Measurements from ENCODE around the gene CYP4F22. TPM values are rescaled to one million over a fixed set of nuclear protein-coding genes. Genes with fewer than 3 reads are reported as not detected.

The CYP4F22 gene
- polyA plus RNA-seq, 1 experiment = not detected

GRCh38 chr19:15498156-15498858 is 10.0 kb upstream of the CYP4F22 start:
- no peak for DNase-seq (ENCODE audit: low read depth)
- H3K27me3 ChIP-seq (ENCODE audit: control insufficient read depth, insufficient read depth, low read length) = no peaks in the 10 kb centered on the region
- H3K4me3 ChIP-seq (ENCODE audit: low read depth, low read length) = no peak overlapping the region
- H3K36me3 ChIP-seq (ENCODE audit: control insufficient read depth, insufficient read depth, low read length) = no peaks in the 10 kb centered on the region
- no peak for TF ChIP-seq CTCF (IDR thresholded peaks at IDR 0.05; ENCODE audit: insufficient read depth, low read depth, low read length)
- ChIA-PET POLR2A (no interaction called here), CTCF (no interaction called here)

GRCh38 chr19:15498910-15499309 is 9.4 kb upstream of the CYP4F22 start:
- Histone ChIP-seq H3K36me3 (ENCODE audit: control insufficient read depth, insufficient read depth, low read length) (no peaks in the 10 kb centered on the region), H3K27me3 (ENCODE audit: control insufficient read depth, insufficient read depth, low read length) (no peaks in the 10 kb centered on the region), H3K4me3 (ENCODE audit: low read depth, low read length) (no peak overlapping the region)
- ChIA-PET POLR2A (no interaction called here), CTCF (no interaction called here)
- DNase-seq (ENCODE audit: low read depth) = no peak
- no peak for TF ChIP-seq CTCF (IDR thresholded peaks at IDR 0.05; ENCODE audit: insufficient read depth, low read depth, low read length)

DNA sequence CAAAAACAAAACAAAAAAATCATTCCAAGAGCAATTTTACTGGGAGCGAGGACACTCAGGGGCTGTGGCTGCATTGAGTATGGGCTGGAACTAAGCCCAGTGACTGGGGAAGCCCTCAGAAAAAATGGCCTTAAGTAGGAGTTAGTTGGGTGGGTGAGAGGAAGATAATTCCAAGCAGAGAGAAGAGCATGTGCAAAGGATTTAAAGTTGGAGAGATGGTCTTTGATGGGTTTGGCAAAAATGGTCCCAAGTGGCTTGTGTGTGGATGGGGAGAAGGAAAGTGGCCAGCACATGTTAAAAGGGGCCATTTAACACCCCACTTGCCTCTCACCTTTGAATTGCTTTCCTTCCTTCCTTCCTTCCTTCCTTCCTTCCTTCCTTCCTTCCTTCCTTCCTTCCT is 6.7 kb upstream of the CYP4F22 start:
- Histone ChIP-seq H3K27me3 (ENCODE audit: control insufficient read depth, insufficient read depth, low read length) (no peaks in the 10 kb centered on the region), H3K36me3 (ENCODE audit: control insufficient read depth, insufficient read depth, low read length) (no peaks in the 10 kb centered on the region), H3K4me3 (ENCODE audit: low read depth, low read length) (no peak overlapping the region)
- no peak for TF ChIP-seq CTCF (IDR thresholded peaks at IDR 0.05; ENCODE audit: insufficient read depth, low read depth, low read length)
- ChIA-PET CTCF (no interaction called here), POLR2A (no interaction called here)
- DNase-seq (ENCODE audit: low read depth) = no peak

- CTCF ChIA-PET = no interaction called here
- TF ChIP-seq CTCF (IDR thresholded peaks at IDR 0.05; ENCODE audit: insufficient read depth, low read depth, low read length) = no peak
- no peak for DNase-seq (ENCODE audit: low read depth)
- Histone ChIP-seq H3K4me3 (ENCODE audit: low read depth, low read length) (no peak overlapping the region), H3K27me3 (ENCODE audit: control insufficient read depth, insufficient read depth, low read length) (no peaks in the 10 kb centered on the region), H3K36me3 (ENCODE audit: control insufficient read depth, insufficient read depth, low read length) (no peaks in the 10 kb centered on the region)
- POLR2A ChIA-PET = no interaction called here
These were observed 6.1 kb upstream of the CYP4F22 start for GRCh38 chr19:15502264-15502663.

- H3K27me3 ChIP-seq (ENCODE audit: control insufficient read depth, insufficient read depth, low read length) = peaks cover 11% of the 10 kb centered on the region
- no peak overlapping the region for H3K4me3 ChIP-seq (ENCODE audit: low read depth, low read length)
- POLR2A ChIA-PET = no interaction called here
- H3K36me3 ChIP-seq (ENCODE audit: control insufficient read depth, insufficient read depth, low read length) = no peaks in the 10 kb centered on the region
- TF ChIP-seq CTCF (IDR thresholded peaks at IDR 0.05; ENCODE audit: insufficient read depth, low read depth, low read length) = no peak
- DNase-seq (ENCODE audit: low read depth) = no peak
- CTCF ChIA-PET = no interaction called here
These were observed 2.2 kb upstream of the CYP4F22 start for GRCh38 chr19:15506074-15506571.
